ENCODE results near the gene AJAP1. TPM values are rescaled to one million over a fixed set of nuclear protein-coding genes. Genes with fewer than 3 reads are reported as not detected.

Gene AJAP1
- total RNA-seq, 1 donor from 2014 or later, result 0.35 TPM

DNA sequence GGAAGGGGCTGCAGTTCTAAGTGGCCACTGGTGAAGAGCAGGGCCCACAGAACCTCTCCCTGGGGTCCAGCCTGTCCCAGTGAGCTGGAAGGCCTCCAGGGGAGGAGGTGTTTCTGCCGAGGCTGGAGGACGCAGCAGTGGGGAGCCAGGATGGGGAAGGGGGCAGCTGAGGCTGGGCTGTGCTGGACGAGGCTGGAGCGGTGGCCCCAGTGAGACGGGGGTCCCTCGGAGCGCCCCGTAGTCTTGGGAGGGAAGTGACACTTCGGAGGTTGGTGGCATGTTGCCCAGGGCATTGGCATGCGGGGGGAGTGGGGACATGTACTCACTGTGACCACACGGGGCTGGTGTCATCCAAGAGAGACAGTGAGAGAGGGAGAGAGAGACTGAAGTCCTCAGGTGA, 33.5 kb downstream of the AJAP1 start:
- Mint-ChIP-seq H3K27ac (ENCODE audit: unreplicated experiment) (no peak overlapping the region), H3K4me1 (ENCODE audit: unreplicated experiment) (no peaks in the 10 kb centered on the region), H3K4me3 (ENCODE audit: unreplicated experiment) (no peak overlapping the region), H3K9me3 (ENCODE audit: unreplicated experiment) (peaks cover 6% of the 10 kb centered on the region), H3K27me3 (ENCODE audit: unreplicated experiment) (no peaks in the 10 kb centered on the region), H3K36me3 (ENCODE audit: unreplicated experiment) (no peaks in the 10 kb centered on the region)
- TF ChIP-seq, protein P1, sequence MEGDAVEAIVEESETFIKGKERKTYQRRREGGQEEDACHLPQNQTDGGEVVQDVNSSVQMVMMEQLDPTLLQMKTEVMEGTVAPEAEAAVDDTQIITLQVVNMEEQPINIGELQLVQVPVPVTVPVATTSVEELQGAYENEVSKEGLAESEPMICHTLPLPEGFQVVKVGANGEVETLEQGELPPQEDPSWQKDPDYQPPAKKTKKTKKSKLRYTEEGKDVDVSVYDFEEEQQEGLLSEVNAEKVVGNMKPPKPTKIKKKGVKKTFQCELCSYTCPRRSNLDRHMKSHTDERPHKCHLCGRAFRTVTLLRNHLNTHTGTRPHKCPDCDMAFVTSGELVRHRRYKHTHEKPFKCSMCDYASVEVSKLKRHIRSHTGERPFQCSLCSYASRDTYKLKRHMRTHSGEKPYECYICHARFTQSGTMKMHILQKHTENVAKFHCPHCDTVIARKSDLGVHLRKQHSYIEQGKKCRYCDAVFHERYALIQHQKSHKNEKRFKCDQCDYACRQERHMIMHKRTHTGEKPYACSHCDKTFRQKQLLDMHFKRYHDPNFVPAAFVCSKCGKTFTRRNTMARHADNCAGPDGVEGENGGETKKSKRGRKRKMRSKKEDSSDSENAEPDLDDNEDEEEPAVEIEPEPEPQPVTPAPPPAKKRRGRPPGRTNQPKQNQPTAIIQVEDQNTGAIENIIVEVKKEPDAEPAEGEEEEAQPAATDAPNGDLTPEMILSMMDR (IDR thresholded peaks at IDR 0.05), result no peak
- no peak for DNase-seq (ENCODE audit: extremely low spot score, unreplicated experiment)

- DNase-seq (ENCODE audit: extremely low spot score, unreplicated experiment), result no peak
These were observed 35.0 kb downstream of the AJAP1 start for GRCh38 chr1:4689271-4689935.

DNA sequence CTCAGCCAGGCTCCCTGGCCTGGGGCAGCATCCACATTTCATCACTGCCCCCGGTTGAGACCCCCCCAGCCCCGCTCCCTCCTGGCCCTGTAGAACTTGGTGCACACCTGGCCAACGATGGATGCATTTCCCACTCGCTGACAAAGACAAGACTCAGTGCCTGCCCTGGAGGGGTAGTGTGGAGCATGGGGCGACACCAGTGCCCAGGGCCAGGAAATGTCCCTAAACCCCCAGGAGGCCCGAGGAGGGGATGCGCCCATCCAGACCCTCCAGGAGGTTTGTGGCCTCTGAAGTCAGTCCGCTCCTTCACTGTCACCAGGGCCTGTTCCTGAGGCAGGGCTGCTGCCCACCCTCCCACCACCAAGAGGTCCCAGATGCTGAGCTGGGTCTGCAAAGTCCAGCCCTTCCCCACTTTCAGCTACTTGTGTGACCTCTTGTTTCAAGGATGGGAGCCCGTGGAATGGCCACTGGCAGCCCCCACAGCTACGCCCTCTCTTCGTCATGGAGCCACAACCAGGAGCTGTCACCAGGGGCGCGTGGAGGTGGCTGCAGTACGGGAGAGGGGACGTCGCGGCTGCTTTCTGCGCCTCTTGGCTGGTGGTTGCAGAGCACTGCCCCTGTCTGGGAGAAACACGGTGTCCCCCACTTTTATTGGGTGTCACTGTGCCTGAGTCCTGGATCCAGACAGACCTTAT, 35.7 kb downstream of the AJAP1 start:
- H3K4me3 Mint-ChIP-seq (ENCODE audit: unreplicated experiment), result no peak overlapping the region
- H3K9me3 Mint-ChIP-seq (ENCODE audit: unreplicated experiment), result peaks cover 15% of the 10 kb centered on the region
- DNase-seq (ENCODE audit: extremely low spot score, unreplicated experiment), result no peak
- TF ChIP-seq, protein P1 (IDR thresholded peaks at IDR 0.05), result no peak
- no peak overlapping the region for H3K27ac Mint-ChIP-seq (ENCODE audit: unreplicated experiment)
- H3K4me1 Mint-ChIP-seq (ENCODE audit: unreplicated experiment), result no peaks in the 10 kb centered on the region
- no peaks in the 10 kb centered on the region for H3K27me3 Mint-ChIP-seq (ENCODE audit: unreplicated experiment)
- no peaks in the 10 kb centered on the region for H3K36me3 Mint-ChIP-seq (ENCODE audit: unreplicated experiment)

More at GRCh38 chr1:4689271-4689935, 35.0 kb downstream of the AJAP1 start:
- H3K4me3 Mint-ChIP-seq (ENCODE audit: unreplicated experiment), result no peak overlapping the region
- H3K36me3 Mint-ChIP-seq (ENCODE audit: unreplicated experiment), result no peaks in the 10 kb centered on the region
- no peak overlapping the region for H3K27ac Mint-ChIP-seq (ENCODE audit: unreplicated experiment)
- H3K27me3 Mint-ChIP-seq (ENCODE audit: unreplicated experiment), result no peaks in the 10 kb centered on the region
- TF ChIP-seq, protein P1 (IDR thresholded peaks at IDR 0.05), result no peak
- peaks cover 8% of the 10 kb centered on the region for H3K9me3 Mint-ChIP-seq (ENCODE audit: unreplicated experiment)
- no peaks in the 10 kb centered on the region for H3K4me1 Mint-ChIP-seq (ENCODE audit: unreplicated experiment)

GRCh38 chr1:4690951-4691675, 36.7 kb downstream of the AJAP1 start:
- H3K27me3 Mint-ChIP-seq (ENCODE audit: unreplicated experiment), result no peaks in the 10 kb centered on the region
- H3K4me1 Mint-ChIP-seq (ENCODE audit: unreplicated experiment), result no peaks in the 10 kb centered on the region
- TF ChIP-seq, protein P1 (IDR thresholded peaks at IDR 0.05), result no peak

More at GRCh38 chr1:4690951-4691675, 36.7 kb downstream of the AJAP1 start:
- Mint-ChIP-seq H3K36me3 (ENCODE audit: unreplicated experiment) (no peaks in the 10 kb centered on the region), H3K9me3 (ENCODE audit: unreplicated experiment) (peaks cover 17% of the 10 kb centered on the region), H3K27ac (ENCODE audit: unreplicated experiment) (no peak overlapping the region), H3K4me3 (ENCODE audit: unreplicated experiment) (no peak overlapping the region)
- no peak for DNase-seq (ENCODE audit: extremely low spot score, unreplicated experiment)

Measured in osteocyte (in vitro differentiated cells).